Measurements from ENCODE around the gene ANKH.

- TF ChIP-seq CTCF (IDR thresholded peaks at IDR 0.05) (no peak), POLR2AphosphoS5 (IDR thresholded peaks at IDR 0.05; ENCODE audit: insufficient read depth in 1 of 2, low read depth in 1 of 2) (no peak)
These were observed 11.6 kb downstream of the ANKH start for GRCh38 chr5:14859980-14860379.
